AG08395 (cell line): ENCODE results near the gene NEUROD1.

Experiments
- DNase-seq: peaks from one replicate; pipeline ENCODE4 v3.0.0; 2012; ENCODE audit warnings: mixed read lengths, low spot score

Gene NEUROD1

GRCh38 chr2:181679544-181679979 lies 755 bp downstream of the NEUROD1 start:
- DNase-seq = no peak

GRCh38 chr2:181678861-181679543 lies 1.3 kb downstream of the NEUROD1 start:
- DNase-seq = no peak

- peak; percentile 64 for DNase-seq
Observed at GRCh38 chr2:181677912-181678586, 2.3 kb downstream of the NEUROD1 start.

GRCh38 chr2:181675254-181675653 lies 5.1 kb downstream of the NEUROD1 start:
- no peak for DNase-seq

- DNase-seq = no peak
Observed at GRCh38 chr2:181674461-181674860, 5.9 kb downstream of the NEUROD1 start.

GRCh38 chr2:181673173-181673572 lies 7.1 kb downstream of the NEUROD1 start:
- DNase-seq = no peak

GRCh38 chr2:181672255-181673008 lies 7.9 kb downstream of the NEUROD1 start:
- DNase-seq = no peak

GRCh38 chr2:181670632-181671031 lies 9.7 kb downstream of the NEUROD1 start:
- DNase-seq = no peak

GRCh38 chr2:181667234-181667633 lies 13.1 kb downstream of the NEUROD1 start:
- no peak for DNase-seq

GRCh38 chr2:181662287-181662686 lies 18.0 kb downstream of the NEUROD1 start:
- DNase-seq = no peak

GRCh38 chr2:181660181-181660580 lies 20.1 kb downstream of the NEUROD1 start:
- DNase-seq = no peak

GRCh38 chr2:181658444-181658843 lies 21.9 kb downstream of the NEUROD1 start:
- DNase-seq = no peak

- DNase-seq = no peak
Observed at GRCh38 chr2:181657379-181657778, 22.9 kb downstream of the NEUROD1 start.

- DNase-seq = peak; percentile 48
Observed at GRCh38 chr2:181656450-181657291, 23.6 kb downstream of the NEUROD1 start, which contains the start of gene CERKL. CERKL (minus strand) TSS chr2:181657105; CDS start chr2:181657006, 99 bp downstream.

GRCh38 chr2:181655519-181655918 lies 24.8 kb downstream of the NEUROD1 start:
- DNase-seq = no peak

- DNase-seq = no peak
Observed at GRCh38 chr2:181649436-181649979, 30.8 kb downstream of the NEUROD1 start.

GRCh38 chr2:181648478-181649155 lies 31.7 kb downstream of the NEUROD1 start:
- DNase-seq = no peak

GRCh38 chr2:181646415-181646987 lies 33.8 kb downstream of the NEUROD1 start:
- no peak for DNase-seq

GRCh38 chr2:181643151-181643550 lies 37.2 kb downstream of the NEUROD1 start:
- DNase-seq = no peak

GRCh38 chr2:181642086-181642485 lies 38.2 kb downstream of the NEUROD1 start:
- no peak for DNase-seq

- DNase-seq = no peak
Observed at GRCh38 chr2:181639686-181640085, 40.6 kb downstream of the NEUROD1 start.
